Measurements from ENCODE around the gene CNBD2. TPM values are rescaled to one million over a fixed set of nuclear protein-coding genes. Genes with fewer than 3 reads are reported as not detected.

CNBD2 gene
- total RNA-seq, 4 donors from 2014 or later: 2.0 to 6.3 (median 4.1) TPM

GRCh38 chr20:35975576-35976373, 7.4 kb downstream of the CNBD2 start:
- ATAC-seq (ENCODE audit: low FRiP score): no peak
- no peak for DNase-seq (ENCODE audit: low spot score)
- no peak for TF ChIP-seq CTCF (IDR thresholded peaks at IDR 0.05)

DNA sequence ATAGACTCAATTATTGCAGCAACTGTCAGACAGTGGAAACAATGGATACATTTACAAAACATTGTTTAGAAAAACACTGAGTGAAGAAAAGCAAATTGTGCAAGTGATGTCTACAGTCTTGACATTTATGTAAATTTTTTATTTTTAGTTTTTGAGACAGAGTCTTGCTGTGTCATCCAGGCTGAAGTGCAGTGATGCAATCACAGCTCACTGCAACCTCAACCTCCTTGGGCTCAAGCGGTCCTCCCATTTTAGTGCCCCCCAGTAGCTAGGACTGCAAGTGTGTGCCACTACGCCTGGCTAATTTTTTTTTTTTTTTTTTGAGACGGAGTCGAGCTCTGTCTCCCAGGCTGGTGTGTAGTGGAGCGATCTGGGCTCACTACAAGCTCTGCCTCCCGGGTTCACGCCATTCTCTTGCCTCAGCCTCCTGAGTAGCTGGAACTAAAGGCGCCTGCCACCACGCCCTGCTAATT, 9.7 kb downstream of the CNBD2 start:
- DNase-seq (ENCODE audit: low spot score): no peak
- no peak for TF ChIP-seq CTCF (IDR thresholded peaks at IDR 0.05)
- peak; percentile 46 for ATAC-seq (ENCODE audit: low FRiP score)

- ATAC-seq (ENCODE audit: low FRiP score) (no peak), DNase-seq (ENCODE audit: low spot score) (no peak)
- no peak for TF ChIP-seq CTCF (IDR thresholded peaks at IDR 0.05)
These were observed 11.2 kb downstream of the CNBD2 start for GRCh38 chr20:35979544-35979943.

DNA sequence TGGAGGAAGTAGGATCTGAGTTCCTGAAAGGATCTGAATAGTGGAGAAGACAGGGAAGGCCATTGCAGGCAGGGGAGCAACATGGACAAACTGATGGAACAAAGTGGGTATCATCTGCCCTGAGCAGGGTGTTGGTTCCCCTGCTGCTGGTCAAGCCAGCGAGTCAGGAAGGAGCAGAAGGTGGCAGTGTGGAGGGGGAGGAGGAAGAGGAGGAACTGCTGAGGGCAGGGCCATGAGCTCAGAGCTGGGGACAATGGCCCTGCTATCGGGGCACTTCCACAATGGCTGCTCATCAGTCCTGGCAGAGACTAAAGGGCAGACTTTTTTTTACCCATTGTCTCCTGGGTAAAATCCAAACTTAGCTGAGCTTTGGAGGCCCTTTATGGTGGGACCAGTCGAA, 13.6 kb downstream of the CNBD2 start:
- TF ChIP-seq CTCF (IDR thresholded peaks at IDR 0.05): no peak

GRCh38 chr20:35984382-35984781, 16.0 kb downstream of the CNBD2 start:
- no peak for TF ChIP-seq CTCF (IDR thresholded peaks at IDR 0.05)
- DNase-seq (ENCODE audit: low spot score): no peak
- no peak for ATAC-seq (ENCODE audit: low FRiP score)

More for the DNA sequence above, 13.6 kb downstream of the CNBD2 start:
- ATAC-seq (ENCODE audit: low FRiP score) (no peak), DNase-seq (ENCODE audit: low spot score) (no peak)

DNA sequence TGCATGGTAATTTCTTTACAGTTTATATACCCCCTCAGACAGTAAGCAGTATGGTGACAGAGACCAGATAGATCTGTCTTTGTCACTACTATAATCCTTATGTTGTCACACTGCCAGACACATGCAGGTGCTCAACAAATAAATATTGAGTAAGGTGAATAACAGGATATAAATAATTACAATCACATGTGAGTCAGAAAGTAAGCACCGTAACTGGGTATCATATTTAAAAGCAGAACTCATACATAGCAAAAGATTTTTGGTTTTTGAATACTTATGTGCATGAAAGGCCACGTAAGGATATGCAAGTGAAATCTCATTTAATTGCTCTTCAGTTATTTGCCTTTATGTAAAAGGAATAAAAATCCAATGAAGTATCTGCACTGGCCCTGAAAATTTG, 17.4 kb downstream of the CNBD2 start:
- ATAC-seq (ENCODE audit: low FRiP score) (no peak), DNase-seq (ENCODE audit: low spot score) (no peak)
- no peak for TF ChIP-seq CTCF (IDR thresholded peaks at IDR 0.05)

- ATAC-seq (ENCODE audit: low FRiP score) (no peak), DNase-seq (ENCODE audit: low spot score) (no peak)
These were observed 20.6 kb downstream of the CNBD2 start for GRCh38 chr20:35988910-35989463.

More at GRCh38 chr20:35988910-35989463, 20.6 kb downstream of the CNBD2 start:
- TF ChIP-seq CTCF (IDR thresholded peaks at IDR 0.05): no peak

All from omental fat pad (tissue), 4 donors.